Effector memory CD8-positive, alpha-beta T cell (primary cell): ENCODE results near the gene RUFY1.
"Not testable (repeated sequence)": the region's sequence is repeated elsewhere in the genome, so short reads cannot be mapped to it uniquely, and the experiment has no call there.

Source experiments
- ATAC-seq: fragments of 150-1000 bp; cut with Tn5 transposase; replicated peaks from 2 replicates; pipeline ENCODE4 v1.10.0; 2021; ENCODE audit warnings: mild to moderate bottlenecking, moderate library complexity
- DNase-seq, 3 experiments: peaks; one replicate each; pipeline ENCODE4 v3.0.0; 2021
- H3K27ac Mint-ChIP-seq, 2 donors: one replicate each; pipeline ENCODE4 v1.8.0; 2022; ENCODE audit warnings: mild to moderate bottlenecking in 2 of 2, mixed read lengths in 2 of 2, moderate library complexity in 2 of 2
- H3K27me3 Mint-ChIP-seq, 2 donors: one replicate each; pipeline ENCODE4 v1.8.0; 2022; ENCODE audit warnings: mixed read lengths in 2 of 2
- H3K36me3 Mint-ChIP-seq: one replicate; pipeline ENCODE4 v1.8.0; 2022; ENCODE audit warnings: mild to moderate bottlenecking, moderate library complexity, mixed read lengths; ENCODE audit not compliant: insufficient read depth
- H3K4me1 Mint-ChIP-seq, 2 donors: one replicate each; pipeline ENCODE4 v1.8.0; 2022; ENCODE audit warnings: low read depth in 2 of 2, mixed read lengths in 2 of 2
- H3K4me3 Mint-ChIP-seq, 2 donors: one replicate each; pipeline ENCODE4 v1.8.0; 2022; ENCODE audit warnings: mild to moderate bottlenecking in 2 of 2, mixed read lengths in 2 of 2, moderate library complexity in 2 of 2
- H3K9me3 Mint-ChIP-seq, 2 donors: one replicate each; pipeline ENCODE4 v1.8.0; 2022; ENCODE audit warnings: mixed read lengths in 2 of 2

The RUFY1 gene

DNA sequence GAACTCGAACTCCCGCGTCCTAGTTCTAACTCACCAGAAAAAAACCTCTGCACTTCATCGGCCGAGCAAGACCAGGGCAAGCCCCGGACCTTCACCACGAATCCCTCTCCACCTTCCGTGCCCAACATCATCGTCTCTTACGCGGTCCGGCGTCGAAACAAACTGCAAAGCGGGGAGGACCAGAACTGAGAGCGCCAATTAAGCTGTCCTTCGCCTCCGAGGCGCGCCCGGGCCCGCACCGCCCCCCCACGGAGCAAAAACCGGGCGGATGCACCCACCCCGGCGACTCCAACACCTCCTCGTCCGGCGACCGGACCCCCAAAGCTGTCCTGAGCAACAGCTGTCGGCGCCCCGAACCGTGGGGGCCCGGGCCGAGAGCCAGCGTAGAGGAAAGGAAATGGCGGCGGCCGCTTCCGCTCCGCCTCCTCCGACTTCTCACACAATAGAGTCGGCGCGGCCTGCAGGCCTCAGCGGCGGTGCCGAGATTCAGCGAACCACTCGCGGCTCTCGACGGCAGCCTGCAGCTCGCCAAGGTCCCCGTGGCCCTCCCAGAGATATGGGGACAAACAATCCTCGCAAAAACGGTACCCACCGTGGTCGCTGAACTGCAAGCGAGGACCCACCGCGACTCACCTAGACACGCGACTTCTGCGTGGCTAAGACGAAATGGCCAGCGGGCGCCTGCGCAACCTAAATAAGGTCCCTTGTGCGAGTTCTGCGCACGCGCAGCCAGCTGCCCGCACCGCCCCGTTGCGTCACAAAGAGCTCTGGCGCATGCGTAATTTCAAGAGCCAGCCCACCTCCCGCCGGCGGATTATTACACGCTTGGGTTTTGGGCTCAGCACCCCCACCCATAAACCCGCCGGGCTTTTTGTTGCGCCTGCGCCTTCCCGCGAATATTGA is 72.9 kb downstream of the RUFY1 start, which contains the start of gene HNRNPH1:
Gene HNRNPH1, minus strand, starts transcription at position 669 of the 903 bp plus-strand sequence. Its CDS starts 538 bp downstream, at position 131.
- peaks cover 43 to 49% of the 10 kb centered on the region in 2 donors for H3K4me1 Mint-ChIP-seq
- H3K9me3 Mint-ChIP-seq = no peaks in the 10 kb centered on the region
- H3K27me3 Mint-ChIP-seq = no peaks in the 10 kb centered on the region
- DNase-seq (peak; percentile 97 to 99 (median 98)), ATAC-seq (peak; percentile 72)
- H3K36me3 Mint-ChIP-seq = peaks cover 66% of the 10 kb centered on the region
- H3K27ac Mint-ChIP-seq = peak within 1 kb of the TSS; percentile 99 to 100
- H3K4me3 Mint-ChIP-seq = peak within 1 kb of the TSS; percentile 97 to 99

DNA sequence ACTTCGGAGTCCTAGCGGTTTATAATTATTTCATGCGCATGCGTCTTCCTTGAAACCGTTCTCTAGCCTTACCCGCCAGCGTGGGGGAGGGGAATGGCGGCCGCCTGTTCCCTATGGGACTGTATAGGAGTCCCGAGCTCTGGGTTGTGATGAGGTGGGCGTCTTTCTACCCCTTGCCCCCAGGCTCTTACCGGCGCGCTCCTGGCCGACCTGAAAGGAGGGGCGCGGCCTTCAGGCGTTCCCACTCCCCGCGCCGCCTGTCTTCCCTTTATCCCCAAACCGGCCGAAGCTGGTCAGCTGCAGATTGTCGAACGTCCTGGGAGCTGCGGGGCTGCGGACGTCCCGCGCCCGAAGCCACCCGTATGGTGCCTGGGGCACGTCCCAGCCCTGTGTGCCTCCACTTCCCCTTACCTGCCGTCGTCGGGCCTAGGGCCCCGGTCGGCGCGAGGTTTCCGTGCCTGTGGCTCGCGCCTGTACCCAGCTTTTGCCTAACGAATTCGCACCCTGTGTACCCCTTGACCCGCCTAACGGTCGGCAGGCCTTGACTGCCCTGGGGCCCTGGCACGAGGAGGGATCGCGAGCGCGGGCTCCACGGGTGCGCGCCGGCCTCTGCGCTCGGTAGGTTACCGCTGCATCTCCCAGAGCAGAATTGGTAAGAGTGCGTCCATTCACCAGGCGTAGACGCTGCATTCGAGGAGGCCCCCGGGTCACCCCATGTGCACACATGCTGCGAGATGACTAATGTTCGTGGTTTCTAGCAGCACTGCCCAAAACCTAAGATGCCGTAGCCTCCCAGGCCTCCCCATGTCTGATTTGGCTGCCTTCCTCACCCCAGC is 73.8 kb downstream of the RUFY1 start:
- Mint-ChIP-seq H3K36me3 (peaks cover 62% of the 10 kb centered on the region), H3K27me3 (no peaks in the 10 kb centered on the region), H3K9me3 (no peaks in the 10 kb centered on the region), H3K27ac (peak overlapping the region; percentile 99 to 100), H3K4me1 (peaks cover 42 to 47% of the 10 kb centered on the region in 2 donors), H3K4me3 (peak overlapping the region; percentile 97 to 99)
- DNase-seq (peak in 2 of 3 experiments; percentile 30 to 40), ATAC-seq (peak; percentile 17)

- Mint-ChIP-seq H3K9me3 (no peaks in the 10 kb centered on the region), H3K4me3 (peak overlapping the region; percentile 97 to 99), H3K27me3 (no peaks in the 10 kb centered on the region), H3K27ac (peak overlapping the region; percentile 99 to 100), H3K4me1 (peaks cover 40 to 42% of the 10 kb centered on the region in 2 donors), H3K36me3 (peaks cover 55% of the 10 kb centered on the region)
- DNase-seq (no peak), ATAC-seq (no peak)
Observed at GRCh38 chr5:179624841-179625271, 74.5 kb downstream of the RUFY1 start.

- H3K27ac Mint-ChIP-seq, DNase-seq, H3K4me1 Mint-ChIP-seq, H3K4me3 Mint-ChIP-seq, H3K9me3 Mint-ChIP-seq, H3K27me3 Mint-ChIP-seq, ATAC-seq, H3K36me3 Mint-ChIP-seq: not testable (repeated sequence)
Observed at GRCh38 chr5:179633501-179634369, 83.4 kb downstream of the RUFY1 start.

DNA sequence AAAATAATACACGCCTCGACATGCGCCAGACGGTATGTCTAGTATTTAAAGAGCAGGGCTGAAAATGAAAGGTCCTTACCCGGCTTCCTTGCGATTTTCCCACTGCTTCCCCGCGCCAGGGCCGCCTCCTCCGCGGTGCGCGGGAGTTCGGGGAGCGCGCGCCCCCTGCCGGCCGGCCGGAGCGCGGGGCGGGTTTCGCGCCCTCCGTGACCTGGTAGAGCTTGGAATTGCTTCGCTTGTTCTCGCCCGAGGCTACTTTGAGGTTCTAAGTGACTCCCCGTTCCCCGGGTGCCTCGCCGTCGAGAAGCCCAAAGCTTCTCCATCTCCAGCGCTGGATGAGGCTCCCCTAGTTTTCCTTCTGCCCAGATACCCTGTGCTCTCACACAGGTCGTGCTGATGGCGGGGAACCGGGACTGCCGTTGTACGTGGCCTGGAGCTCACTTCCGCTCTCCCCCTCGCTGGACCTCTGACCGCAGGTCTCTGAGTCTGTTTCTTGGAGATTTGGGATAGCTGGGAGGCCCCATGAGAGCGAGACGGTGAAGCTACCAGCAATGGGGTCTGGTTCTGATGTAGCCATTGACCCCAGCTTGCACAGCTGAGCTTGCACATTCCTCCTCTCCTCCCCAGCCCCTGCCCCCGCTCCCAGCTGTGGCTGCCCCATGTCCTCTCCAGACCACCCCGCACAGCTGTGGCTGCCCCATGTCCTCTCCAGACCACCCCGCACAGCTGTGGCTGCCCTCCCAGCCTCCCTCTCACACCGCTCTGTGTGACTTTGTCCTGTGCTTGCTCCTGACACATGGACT is 84.2 kb downstream of the RUFY1 start:
- H3K4me3 Mint-ChIP-seq, H3K36me3 Mint-ChIP-seq, H3K27ac Mint-ChIP-seq, H3K27me3 Mint-ChIP-seq, H3K9me3 Mint-ChIP-seq, DNase-seq, H3K4me1 Mint-ChIP-seq: not testable (repeated sequence)
- ATAC-seq = peak; percentile 97

GRCh38 chr5:179639296-179639695 is 88.9 kb downstream of the RUFY1 start:
- not testable (repeated sequence) for H3K27me3 Mint-ChIP-seq, H3K4me3 Mint-ChIP-seq, H3K4me1 Mint-ChIP-seq, H3K27ac Mint-ChIP-seq, H3K36me3 Mint-ChIP-seq, H3K9me3 Mint-ChIP-seq, DNase-seq, ATAC-seq

- not testable (repeated sequence) for H3K36me3 Mint-ChIP-seq, DNase-seq, H3K9me3 Mint-ChIP-seq, ATAC-seq, H3K4me1 Mint-ChIP-seq, H3K4me3 Mint-ChIP-seq, H3K27ac Mint-ChIP-seq
- peaks cover 8 to 12% of the 10 kb centered on the region in 2 donors for H3K27me3 Mint-ChIP-seq
Observed at GRCh38 chr5:179641745-179642144, 91.4 kb downstream of the RUFY1 start.

DNA sequence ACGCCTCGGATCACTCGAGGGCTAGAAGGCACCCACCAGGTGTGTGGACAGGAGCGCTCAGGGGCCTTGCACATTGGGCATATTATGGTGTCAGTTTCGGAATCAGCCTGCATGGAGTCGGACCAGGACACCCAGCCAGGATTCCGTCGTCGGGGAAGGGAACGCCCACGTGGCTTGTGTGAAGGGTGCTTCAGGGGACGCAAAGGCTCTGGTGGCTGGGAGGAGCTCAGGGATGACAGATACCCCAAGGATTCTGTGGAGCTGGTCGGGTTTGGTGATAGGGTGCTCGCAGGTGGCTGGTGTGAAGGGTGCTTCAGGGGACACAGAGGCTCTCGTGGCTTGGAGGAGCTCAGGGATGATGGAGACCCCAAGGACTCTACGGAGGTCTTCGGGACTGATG is 92.3 kb downstream of the RUFY1 start:
- H3K9me3 Mint-ChIP-seq, H3K27ac Mint-ChIP-seq, H3K36me3 Mint-ChIP-seq, H3K4me3 Mint-ChIP-seq, H3K4me1 Mint-ChIP-seq, ATAC-seq, DNase-seq: not testable (repeated sequence)
- peaks cover 8 to 12% of the 10 kb centered on the region in 2 donors for H3K27me3 Mint-ChIP-seq

- ATAC-seq, H3K9me3 Mint-ChIP-seq, H3K4me3 Mint-ChIP-seq, H3K4me1 Mint-ChIP-seq, DNase-seq, H3K27ac Mint-ChIP-seq, H3K36me3 Mint-ChIP-seq: not testable (repeated sequence)
- peaks cover 8 to 12% of the 10 kb centered on the region in 2 donors for H3K27me3 Mint-ChIP-seq
Observed at GRCh38 chr5:179643141-179643920, 93.0 kb downstream of the RUFY1 start.

GRCh38 chr5:179644766-179645165 is 94.4 kb downstream of the RUFY1 start:
- not testable (repeated sequence) for H3K27ac Mint-ChIP-seq, H3K4me3 Mint-ChIP-seq, H3K4me1 Mint-ChIP-seq, H3K9me3 Mint-ChIP-seq, DNase-seq, ATAC-seq, H3K36me3 Mint-ChIP-seq
- H3K27me3 Mint-ChIP-seq = peaks cover 8 to 12% of the 10 kb centered on the region in 2 donors

DNA sequence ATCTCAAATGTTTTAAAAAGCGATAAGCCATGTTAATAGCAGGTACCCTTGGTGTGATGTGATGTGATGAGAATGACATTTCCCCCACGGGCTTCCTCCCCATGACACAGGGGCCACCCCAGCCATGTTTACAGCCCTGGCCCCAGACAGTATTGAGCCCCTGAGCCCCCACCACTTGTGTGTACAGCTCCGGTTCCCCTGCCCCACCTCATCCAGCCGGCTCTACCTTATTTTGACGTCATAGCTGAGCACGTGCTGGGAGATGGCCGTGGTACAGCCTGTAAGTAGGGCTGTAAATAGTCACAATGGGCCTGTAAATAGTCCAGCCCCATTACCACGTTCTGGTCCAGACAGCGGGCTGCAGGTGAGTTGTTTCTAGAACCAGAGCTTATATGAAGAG is 98.1 kb downstream of the RUFY1 start:
- Mint-ChIP-seq H3K4me1 (no peaks in the 10 kb centered on the region), H3K27me3 (peaks cover 0 to 6% of the 10 kb centered on the region in 2 donors), H3K4me3 (no peak overlapping the region), H3K27ac (no peak overlapping the region), H3K36me3 (no peaks in the 10 kb centered on the region), H3K9me3 (no peaks in the 10 kb centered on the region)
- DNase-seq (no peak), ATAC-seq (no peak)
